GM19025 (cell line): ENCODE data around the gene SLAMF6.
"Not testable (repeated sequence)": the region's sequence is repeated elsewhere in the genome, so short reads cannot be mapped to it uniquely, and the experiment has no call there.

ENCODE experiments used
- ATAC-seq: cut with Tn5 transposase; IDR thresholded peaks from one replicate; pipeline ENCODE4 v1.9.1; 2021; ENCODE audit warnings: mild to moderate bottlenecking, low read depth, moderate library complexity; ENCODE audit not compliant: unreplicated experiment

The SLAMF6 gene

DNA sequence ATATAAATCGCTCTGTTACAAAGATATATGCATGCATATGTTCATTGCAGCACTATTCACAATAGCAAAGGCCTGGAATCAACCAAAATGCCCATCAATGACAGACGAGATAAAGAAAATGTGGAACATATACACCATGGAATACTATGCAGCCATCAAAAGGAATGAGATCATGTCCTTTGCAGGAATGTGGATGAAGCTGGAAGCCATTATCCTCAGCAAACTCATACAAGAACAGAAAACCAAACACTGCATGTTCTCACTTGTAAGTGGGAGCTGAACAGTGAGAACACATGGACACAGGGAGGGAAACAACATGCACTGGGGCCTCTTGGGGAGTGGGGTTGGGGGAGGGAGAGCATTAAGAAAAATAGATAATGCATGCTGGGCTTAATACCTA lies 5.5 kb downstream of the SLAMF6 start:
- ATAC-seq: not testable (repeated sequence)

DNA sequence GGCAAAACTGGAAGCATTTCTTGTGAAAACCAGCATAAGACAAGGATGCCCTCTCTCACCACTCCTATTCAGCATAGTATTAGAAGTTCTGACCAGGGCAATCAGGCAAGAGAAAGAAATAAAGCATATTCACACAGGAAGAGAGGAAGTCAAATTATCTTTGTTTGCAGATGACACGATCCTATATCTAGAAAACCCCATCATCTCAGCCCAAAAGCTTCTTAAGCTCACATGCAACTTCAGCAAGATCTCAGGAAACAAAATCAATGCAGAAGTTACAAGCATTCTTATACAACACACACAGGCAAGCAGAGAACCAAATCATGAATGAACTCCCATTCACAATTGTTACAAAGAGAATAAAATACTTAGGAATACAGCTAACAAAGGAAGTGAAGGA lies 7.1 kb downstream of the SLAMF6 start:
- not testable (repeated sequence) for ATAC-seq

DNA sequence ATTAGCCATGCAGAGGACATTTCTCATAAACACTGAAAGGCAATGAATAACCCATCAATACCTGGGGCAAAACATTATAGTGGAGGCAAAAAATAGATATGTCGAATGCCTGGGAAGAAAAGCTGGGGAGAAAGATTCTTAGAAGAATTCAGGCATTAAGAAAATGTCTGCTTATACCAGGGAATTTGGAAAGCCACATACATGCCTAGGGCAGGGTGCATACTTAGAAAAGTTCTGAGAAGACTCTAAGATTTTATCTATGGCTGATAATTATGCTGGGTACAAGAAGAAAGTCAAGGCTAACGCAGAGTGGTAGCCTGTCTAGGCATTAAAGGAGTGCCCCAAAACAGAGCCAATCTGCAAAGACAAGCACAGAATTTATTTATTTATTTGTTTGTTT lies 18.4 kb downstream of the SLAMF6 start:
- no peak for ATAC-seq

DNA sequence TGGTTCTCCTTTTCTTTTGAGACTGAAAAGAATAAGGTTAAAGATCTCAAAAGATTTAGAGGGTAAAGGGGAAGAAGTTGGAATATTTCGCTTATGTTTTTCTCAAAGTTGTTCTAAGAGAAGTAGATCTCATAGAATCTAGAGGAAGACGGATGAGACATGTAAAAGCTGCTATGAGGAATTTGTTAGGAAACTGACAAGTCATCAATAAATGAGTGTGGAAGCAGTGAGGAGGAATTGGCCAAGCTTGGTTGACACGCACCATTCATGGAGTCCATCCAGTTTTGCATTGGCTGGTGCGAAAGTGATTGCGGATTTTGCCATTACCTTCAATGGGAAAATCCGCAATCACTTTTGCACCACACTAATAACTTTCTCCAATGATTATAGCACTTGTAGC lies 20.0 kb downstream of the SLAMF6 start:
- no peak for ATAC-seq

DNA sequence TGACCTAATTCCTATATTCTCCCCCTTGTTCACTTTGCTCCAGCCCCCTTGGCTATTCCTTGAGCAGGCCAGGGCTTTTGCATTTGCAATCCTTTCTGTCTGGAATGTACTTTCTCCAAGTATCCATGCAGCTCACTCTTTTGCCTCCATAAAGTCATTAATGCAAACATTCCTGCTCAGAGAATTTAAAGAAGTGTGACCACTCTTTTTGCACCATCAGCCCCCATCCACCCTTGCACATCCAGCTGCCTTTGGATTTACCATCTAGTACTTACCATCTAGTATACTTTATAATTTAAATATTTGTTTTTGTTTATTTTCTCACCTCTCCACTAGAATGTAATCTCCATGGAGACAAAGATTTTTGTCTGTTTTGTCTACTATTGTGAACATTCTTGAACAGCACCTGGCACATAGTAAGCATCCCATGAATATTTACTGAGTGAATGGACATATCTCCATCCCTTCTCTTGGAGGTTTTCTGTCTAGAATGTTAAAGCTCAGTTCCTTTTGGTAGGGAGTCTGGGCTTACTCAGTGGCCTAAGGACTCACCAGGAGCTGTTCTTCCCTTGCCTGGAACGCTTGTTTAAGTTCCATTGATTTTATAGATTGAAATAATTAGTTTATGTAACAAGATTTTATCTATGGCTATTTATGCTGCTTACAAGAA lies 22.6 kb downstream of the SLAMF6 start:
- no peak for ATAC-seq

DNA sequence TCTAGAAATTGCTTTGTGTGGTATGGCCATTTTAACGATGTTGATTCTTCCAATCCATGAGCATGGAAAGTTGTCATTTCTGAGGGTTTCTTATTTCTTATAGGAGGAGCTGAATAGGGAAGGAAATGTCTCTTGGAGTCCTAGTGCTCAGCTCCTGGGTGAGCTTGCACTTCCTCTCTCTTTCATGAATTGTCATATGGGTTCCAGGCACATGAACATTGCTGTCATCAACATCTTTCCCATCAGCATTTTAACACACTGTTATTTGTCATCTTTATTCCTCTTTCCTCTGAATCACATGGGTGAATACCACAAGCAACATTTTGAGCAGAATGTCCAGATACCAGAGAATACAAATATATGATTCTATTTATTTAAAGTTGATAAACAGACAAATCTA lies 23.4 kb downstream of the SLAMF6 start:
- ATAC-seq: no peak

DNA sequence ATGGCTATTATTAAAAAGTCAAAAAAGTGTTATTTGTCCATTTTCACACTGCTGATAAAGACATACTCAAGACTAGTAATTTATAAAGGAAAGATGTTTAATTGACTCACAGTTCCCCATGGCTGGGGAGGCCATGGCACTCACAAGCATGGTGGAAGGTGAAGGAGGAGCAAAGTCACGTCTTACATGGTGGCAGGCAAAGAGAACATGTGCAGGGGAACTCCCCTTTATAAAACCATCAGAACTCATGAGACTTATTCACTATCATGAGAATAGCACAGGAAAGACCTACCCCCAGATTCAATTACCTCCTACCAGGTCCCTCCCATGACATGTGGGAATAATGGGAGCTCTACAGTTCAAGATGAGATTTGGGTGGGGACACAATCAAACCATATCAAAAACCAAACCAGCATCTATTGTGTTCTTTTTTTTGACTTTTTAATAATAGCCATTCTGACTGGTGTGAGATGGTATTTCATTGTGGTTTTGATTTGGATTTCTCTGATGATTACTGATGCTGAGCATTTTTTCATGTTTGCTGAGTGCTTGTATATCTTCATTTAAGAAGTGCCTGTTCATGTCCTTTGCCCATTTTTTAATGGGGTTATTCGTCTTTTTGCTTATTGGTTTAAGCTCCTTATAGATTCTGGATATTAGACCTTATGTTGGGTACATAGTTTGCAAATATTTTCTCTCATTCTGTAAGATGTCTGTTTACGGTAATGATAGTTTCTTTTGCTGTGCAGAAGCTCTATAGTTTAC lies 24.6 kb downstream of the SLAMF6 start:
- ATAC-seq: not testable (repeated sequence)

DNA sequence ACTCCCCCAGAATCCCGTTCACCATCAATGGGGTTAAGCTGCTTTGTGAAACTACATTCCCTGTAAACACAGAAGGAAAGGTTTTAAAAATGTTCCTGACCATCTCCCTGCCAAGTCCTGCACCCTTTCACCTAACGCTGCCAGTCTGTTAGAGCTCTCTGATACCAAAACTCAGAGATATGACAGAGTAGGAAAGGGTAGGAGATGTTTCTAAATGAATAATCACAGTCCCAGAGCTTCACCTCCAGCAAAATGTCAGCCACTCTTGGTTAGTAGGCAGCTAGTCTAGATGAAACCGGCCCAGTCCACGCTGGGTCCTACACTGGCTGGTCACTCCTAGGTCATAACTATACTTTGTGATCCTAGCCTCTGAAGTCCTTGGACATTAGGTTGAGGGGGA lies 26.7 kb downstream of the SLAMF6 start:
- no peak for ATAC-seq

DNA sequence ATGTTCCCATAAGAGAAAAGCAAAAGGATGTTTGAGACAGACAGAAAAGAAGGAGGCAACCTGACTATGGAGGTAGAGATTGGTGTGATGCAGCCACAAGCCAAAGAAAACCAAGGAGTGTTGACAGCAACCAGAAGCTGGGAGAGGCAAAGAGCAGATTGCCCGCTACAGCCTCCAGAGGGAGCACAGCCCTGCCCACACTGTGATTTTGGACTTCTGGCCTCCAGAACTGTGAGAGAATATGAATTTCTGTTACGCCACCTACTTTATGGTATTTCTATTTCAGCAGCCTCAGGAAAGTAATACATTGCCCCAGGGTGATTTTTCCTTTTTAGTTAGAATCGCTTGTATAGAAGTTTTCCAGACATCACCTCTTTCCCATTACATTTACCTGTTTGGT lies 28.4 kb downstream of the SLAMF6 start:
- no peak for ATAC-seq

DNA sequence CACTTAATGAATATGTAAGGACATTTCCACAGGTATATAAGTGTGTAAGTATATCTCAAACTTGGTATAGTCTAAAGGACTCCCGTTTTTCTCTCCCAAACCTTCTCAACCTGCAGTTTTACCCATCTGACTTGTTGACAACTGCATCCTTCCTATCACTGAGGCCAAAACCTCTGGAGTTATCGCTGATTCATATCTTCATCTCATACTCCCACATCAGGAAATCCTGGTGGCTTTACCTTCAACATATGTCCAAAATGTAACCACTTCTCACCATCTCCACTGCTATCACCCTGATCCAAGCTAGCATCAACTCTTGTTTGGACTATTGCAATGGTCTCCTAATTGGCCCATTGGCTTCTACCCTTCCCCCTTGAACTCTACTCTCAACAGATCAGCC lies 30.4 kb downstream of the SLAMF6 start:
- no peak for ATAC-seq

DNA sequence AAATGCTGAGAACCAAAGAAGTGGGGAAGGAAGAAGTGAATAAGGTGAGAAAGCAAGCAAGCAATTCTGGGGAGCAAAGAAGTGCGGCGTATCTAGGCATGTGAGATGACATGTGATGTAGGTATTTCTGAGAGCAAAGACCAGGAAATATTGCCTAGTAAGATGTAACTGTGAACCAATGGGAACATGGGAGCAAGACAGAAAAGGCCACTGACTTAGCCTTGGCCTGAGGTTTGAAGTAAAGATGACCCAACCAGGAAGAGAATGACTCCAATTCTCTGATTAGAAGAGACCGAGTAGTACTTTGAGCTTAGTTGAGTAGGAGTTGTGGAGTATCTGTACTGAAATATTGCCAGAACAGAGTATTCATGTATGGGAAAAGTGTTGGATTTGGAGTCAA lies 31.1 kb downstream of the SLAMF6 start:
- no peak for ATAC-seq

DNA sequence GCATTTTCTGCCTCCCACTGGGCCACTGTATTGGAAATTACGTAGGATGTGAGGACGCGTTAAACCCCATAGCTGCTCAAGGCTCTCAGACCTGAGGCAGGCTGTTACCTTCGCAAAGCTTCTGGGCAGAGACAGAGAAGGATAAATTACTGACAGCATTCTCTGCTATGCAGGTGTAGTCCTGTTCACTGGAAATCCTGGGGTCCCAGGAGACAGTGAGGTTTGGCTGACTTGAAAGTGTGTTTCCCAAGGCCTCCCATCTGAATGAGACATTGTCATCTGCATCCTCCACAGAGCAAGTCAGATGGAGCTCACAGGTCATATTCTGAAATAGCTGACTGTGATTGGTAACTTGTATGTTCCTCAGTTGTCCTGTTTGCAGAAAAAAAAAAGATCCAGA lies 32.0 kb downstream of the SLAMF6 start:
- no peak for ATAC-seq

DNA sequence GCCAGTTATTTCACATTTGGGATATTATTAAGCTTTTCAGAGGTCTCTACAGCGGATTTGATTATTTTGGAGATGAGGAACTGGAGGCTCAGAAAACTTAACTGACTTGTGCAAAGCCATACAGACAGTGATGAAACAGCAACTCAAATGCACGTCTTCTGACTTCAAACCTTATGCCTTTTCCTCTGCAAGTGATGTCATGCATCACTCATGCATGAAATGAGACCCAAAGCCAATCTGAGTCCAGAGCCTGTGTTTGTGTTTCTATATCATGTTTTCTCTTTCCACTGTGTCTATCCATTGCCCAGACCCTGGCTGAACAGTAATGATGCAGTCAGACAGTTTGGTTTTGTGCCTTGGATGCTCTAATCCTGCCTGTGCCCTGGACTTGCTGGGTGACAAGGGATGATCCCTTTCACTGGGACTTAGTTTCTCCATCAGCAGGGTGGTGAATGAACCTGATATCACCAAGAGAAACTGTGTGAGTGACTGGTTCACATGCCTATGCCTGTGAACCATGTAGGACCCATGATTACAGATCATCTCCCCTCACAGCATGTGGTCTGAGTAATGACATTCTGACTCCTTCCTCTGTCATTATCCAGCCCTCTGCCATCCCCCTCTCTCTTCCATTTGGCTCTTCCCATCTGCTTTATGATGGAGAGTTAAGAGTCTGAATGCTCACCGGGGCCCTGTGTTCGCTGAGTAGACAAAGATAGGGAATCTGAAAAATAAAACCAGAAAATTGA lies 33.4 kb downstream of the SLAMF6 start:
- ATAC-seq: no peak

DNA sequence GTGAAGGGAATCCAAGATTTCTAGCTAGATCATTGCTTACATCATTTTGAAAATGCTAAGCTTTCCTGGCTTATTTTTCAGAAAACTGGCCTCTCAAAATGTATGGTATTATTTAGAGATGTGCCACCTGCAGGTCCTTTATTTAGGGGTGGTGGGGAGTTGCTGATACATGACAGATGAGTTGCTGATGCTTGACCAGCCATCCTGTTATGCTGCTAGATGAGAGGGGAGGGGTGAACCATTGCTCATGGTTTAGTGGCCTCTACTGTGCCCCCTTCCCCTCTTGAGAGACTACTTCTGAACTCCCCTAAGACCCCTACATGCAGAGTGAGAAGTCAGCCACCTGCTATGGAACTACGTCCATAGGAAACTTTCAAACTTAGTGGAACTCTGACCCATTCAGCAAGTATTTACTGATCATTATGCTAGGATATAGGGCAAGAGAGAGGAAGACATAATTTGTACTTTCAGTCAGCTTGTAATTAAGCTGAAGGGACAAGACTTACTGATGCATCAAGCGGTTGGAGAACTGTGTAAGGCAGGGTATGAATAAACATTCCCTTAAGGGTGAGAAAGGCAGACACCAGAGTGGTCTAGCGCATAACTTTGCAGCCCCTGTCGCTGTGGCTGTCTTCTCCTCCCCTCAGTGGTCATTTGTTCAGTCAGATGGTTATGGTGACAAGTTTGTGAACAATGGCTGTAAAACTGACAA lies 34.6 kb downstream of the SLAMF6 start:
- ATAC-seq: no peak

DNA sequence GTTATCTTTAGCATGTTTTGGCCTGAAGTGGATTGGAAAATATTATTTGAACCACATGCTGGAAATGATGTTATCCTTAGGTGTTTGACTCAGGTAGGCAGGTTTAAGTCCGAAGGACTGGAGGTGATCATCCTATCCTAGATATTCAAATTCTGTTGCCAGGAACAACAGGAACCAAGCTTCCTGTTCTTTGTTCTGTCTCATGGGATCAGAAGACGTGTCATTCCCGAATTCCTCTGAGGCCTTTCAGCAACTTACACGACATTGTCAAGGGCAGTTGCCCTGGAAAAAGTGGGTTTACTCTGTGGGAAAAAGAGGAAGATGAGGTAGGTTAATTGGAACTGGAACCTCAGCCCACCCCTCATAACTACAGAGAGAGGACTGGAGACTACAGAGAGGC lies 36.6 kb downstream of the SLAMF6 start:
- no peak for ATAC-seq

DNA sequence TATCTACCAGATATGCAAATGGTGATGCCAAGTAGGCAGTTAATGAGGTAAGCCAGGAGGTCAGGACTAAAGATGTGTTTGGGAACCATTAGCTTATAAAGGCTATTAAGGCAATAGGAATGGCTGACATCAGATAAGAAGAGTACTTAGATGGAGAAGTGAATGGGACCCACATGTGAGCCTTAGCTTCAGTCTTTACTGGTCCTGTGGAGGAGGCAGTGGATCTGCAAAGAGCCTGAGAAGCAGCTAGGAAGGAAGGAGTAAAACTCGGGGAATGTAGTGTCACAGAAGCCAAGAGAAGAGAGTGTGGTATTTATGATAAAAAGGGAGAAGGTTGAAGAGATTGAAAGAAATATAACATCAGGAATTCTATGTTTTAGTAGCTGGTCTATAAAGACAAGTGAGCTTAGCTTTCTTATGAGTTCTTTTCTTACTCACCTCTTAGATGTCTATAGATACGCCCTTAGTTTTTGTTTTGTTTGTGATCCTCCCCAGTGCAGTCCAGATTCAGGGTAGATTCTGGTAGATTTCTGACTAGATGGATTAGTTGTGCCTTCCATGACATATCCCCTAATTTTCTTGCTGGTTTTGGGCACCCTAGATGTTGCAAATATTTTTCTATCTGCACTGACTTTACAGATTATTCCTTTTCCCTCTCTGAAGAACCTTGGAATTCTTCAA lies 39.4 kb downstream of the SLAMF6 start:
- ATAC-seq: no peak

DNA sequence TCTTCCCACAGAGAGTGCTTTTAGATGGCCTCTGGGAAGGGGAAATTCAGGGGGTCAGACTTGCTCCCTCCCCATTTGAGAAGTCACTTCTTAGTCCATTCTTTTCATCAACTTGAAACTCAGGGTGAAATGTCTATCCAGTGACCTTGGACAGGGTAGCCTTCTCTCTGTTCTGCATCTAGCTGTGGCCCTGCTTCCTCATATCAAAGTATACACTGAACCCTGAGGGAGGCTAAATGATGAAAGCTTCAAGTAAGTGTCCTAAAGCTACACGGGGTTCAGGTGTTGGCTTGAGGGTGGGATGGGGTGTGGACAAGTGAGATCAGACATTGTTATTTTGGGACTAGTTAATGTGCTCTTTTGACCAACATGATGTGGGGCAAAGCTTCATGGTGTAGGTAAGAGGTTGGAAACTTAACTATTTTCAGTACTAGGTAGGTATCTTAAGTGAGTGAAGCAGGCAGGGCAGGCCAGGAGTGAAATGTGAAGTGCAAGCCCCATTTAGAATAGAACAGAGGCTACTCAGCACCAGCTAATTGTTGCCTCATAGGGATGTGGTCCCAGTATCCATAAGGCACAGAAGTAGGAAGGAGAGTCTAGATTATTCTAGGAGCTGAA lies 41.0 kb downstream of the SLAMF6 start:
- ATAC-seq: no peak

DNA sequence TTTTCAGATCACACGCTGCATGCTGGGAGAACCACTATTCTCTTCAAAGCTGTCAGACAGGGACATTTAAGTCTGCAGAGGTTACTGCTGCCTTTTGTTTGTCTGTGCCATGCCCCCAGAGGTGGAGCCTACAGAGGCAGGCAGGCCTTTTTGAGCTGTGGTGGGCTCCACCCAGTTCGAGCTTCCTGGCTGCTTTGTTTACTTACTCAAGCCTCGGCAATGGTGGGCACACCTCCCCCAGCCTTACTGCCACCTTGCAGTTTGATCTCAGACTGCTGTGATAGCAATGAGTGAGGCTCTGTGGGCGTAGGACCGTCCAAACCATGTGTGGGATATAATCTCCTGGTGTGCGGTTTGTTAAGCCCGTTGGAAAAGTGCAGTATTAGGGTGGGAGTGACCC lies 42.3 kb downstream of the SLAMF6 start:
- ATAC-seq: not testable (repeated sequence)

DNA sequence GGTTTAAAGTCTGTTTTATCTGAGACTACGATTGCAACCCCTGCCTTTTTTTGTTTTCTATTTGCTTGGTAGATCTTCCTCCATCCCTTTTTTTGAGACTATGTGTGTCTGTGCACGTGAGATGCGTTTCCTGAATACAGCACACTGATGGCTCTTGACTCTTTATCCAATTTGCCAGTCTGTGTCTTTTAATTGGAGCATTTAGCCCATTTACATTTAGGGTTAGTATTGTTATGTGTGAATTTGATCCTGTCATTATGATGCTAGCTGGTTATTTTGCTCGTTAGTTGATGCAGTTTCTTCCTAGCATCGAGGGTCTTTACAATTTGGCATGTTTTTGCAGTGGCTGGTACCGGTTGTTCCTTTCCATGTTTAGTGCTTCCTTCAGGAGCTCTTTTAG lies 44.0 kb downstream of the SLAMF6 start:
- not testable (repeated sequence) for ATAC-seq
